Esophagus muscularis mucosa (tissue), 4 donors: ENCODE data around the gene ARHGEF7. TPM values are rescaled to one million over a fixed set of nuclear protein-coding genes. Genes with fewer than 3 reads are reported as not detected.

Experiments used
- DNase-seq: peaks from one replicate; pipeline ENCODE4 v3.0.0-alpha.2; 2017; ENCODE audit errors: extremely low spot score
- H3K27ac ChIP-seq, 4 donors: fragments of 200-600 bp; sonication (generic); replicated peaks in 1 of 4; 1 replicate in 3 of 4; 2 replicates in 1 of 4; pipeline ENCODE4 v1.5.1; 2016 to 2019; ENCODE audit warnings: mild to moderate bottlenecking in 1 of 4
- H3K27me3 ChIP-seq, 4 donors: fragments of 200-600 bp; sonication (generic); one replicate each; pipeline versions ENCODE4 v1.5.1 to v1.6.0; 2016 to 2019
- H3K36me3 ChIP-seq, 4 donors: fragments of 200-600 bp; sonication (generic); one replicate each; pipeline ENCODE4 v1.5.1; 2016 to 2019
- H3K4me1 ChIP-seq, 4 donors: fragments of 200-600 bp; sonication (generic); one replicate each; pipeline ENCODE4 v1.5.1; 2016 to 2019
- H3K4me3 ChIP-seq, 4 donors: fragments of 200-600 bp; sonication (generic); 1 replicate in 2 of 4; 2 replicates in 2 of 4; pipeline ENCODE4 v1.5.1; 2016 to 2019; ENCODE audit warnings: mild to moderate bottlenecking in 4 of 4, moderate library complexity in 1 of 4
- H3K9me3 ChIP-seq, 4 donors: fragments of 200-600 bp; sonication (generic); 1 replicate in 3 of 4; 2 replicates in 1 of 4; pipeline ENCODE4 v1.5.1; 2016 to 2019
- EP300 ChIP-seq: sonication (generic); formaldehyde crosslinking; IDR thresholded peaks from one replicate; pipeline ENCODE4 v1.6.1; 2017; ENCODE audit warnings: antibody characterized with exemption
- POLR2A ChIP-seq: fragments of 450-650 bp; IDR thresholded peaks from one replicate; pipeline ENCODE4 v1.6.1; 2017; ENCODE audit warnings: antibody characterized with exemption, moderate library complexity, mild to moderate bottlenecking, low read depth
- POLR2AphosphoS5 ChIP-seq, 2 donors: sonication (generic); formaldehyde crosslinking; IDR thresholded peaks; one replicate each; pipeline ENCODE4 v1.6.1; 2017; ENCODE audit warnings: antibody characterized with exemption in 2 of 2
- WGBS: methylation state at CpG from one replicate; pipeline ENCODE4 v1.1.5; 2018; 5-methylcytosine and 5-hydroxymethylcytosine counted together
- intact Hi-C: fragments of 100-400 bp; cut with DNase I; formaldehyde crosslinking; loops from one replicate; pipeline ENCODE4 v1.15.1; 2023
- total RNA-seq, 4 donors: library from RNA; depleted of rRNA; stranded (reverse); fragments of >200 nt; gene quantifications; one replicate each; pipeline versions ENCODE4 v1.1.0 to v1.2.1, GENCODE V29; 2016
- TF ChIP-seq, protein P1 (sequence below), 3 experiments: fragments of 200-600 bp in 2 of 3; fragments of 450-650 bp in 1 of 3; sonication (generic) in 2 of 3; IDR thresholded peaks; one replicate each; pipeline ENCODE4 v1.5.1; 2017 to 2019; ENCODE audit warnings: antibody characterized with exemption in 3 of 3, mild to moderate bottlenecking in 2 of 3, moderate library complexity in 1 of 3

The ARHGEF7 gene
- total RNA-seq, 4 donors from 2014 or later: 36.0 to 53.6 (median 45.1) TPM

DNA sequence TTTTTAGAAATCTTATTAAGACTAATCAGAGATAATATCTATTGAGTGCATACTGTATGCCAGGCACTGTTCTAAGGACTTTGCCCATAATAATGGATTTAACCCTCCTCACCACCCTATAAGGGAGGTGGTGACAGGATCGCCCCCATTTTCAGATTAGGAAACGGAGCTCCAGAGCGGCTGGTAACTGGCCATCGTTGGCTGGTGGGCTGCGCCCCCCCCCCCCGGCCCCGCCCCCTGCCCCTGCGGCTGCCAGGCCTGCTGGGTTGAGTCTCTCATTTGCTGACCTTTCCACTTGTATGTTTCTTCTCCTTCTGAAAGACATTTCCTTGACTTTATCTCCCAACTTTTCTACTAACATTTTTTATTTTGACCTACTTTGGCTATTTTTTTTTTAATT, 8.5 kb downstream of the ARHGEF7 start:
- no peak overlapping the region for H3K4me3 ChIP-seq
- peaks cover 0 to 34% (median 0%) of the 10 kb centered on the region in 4 donors for H3K27me3 ChIP-seq
- no peak overlapping the region for H3K27ac ChIP-seq
- no peak for TF ChIP-seq POLR2AphosphoS5 (IDR thresholded peaks at IDR 0.05)
- TF ChIP-seq, protein P1, sequence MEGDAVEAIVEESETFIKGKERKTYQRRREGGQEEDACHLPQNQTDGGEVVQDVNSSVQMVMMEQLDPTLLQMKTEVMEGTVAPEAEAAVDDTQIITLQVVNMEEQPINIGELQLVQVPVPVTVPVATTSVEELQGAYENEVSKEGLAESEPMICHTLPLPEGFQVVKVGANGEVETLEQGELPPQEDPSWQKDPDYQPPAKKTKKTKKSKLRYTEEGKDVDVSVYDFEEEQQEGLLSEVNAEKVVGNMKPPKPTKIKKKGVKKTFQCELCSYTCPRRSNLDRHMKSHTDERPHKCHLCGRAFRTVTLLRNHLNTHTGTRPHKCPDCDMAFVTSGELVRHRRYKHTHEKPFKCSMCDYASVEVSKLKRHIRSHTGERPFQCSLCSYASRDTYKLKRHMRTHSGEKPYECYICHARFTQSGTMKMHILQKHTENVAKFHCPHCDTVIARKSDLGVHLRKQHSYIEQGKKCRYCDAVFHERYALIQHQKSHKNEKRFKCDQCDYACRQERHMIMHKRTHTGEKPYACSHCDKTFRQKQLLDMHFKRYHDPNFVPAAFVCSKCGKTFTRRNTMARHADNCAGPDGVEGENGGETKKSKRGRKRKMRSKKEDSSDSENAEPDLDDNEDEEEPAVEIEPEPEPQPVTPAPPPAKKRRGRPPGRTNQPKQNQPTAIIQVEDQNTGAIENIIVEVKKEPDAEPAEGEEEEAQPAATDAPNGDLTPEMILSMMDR (IDR thresholded peaks at IDR 0.05): no peak
- no peak for TF ChIP-seq EP300
- TF ChIP-seq POLR2A: no peak
- no peaks in the 10 kb centered on the region for H3K4me1 ChIP-seq
- 87% methylated on average over 7 of the region's 8 CpGs for WGBS
- no peak for DNase-seq
- intact Hi-C loops: no loop called here
- no peaks in the 10 kb centered on the region for H3K36me3 ChIP-seq
- H3K9me3 ChIP-seq: no peaks in the 10 kb centered on the region

DNA sequence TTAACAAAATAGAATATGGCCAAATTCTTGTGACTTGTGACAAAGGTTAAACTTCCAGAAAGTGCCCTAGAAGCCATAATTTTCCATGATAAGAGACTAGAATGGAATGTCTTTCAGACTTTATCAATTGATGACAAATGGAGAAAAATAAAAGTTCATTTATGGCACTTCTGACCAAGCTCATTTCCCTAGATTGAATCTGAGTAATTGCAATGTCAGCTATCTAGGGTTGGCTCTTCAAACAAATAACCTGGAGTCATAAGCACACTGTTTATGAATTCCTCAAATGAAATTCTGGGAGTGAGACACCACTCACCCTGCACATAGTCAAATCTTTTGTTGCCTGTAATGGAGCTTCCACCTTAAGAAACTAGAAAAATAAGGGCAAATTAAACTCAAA, 11.4 kb downstream of the ARHGEF7 start:
- intact Hi-C loops: no loop called here
- TF ChIP-seq POLR2A: no peak
- no peak for TF ChIP-seq EP300
- TF ChIP-seq, protein P1 (IDR thresholded peaks at IDR 0.05): no peak
- no peak for TF ChIP-seq POLR2AphosphoS5 (IDR thresholded peaks at IDR 0.05)
- Histone ChIP-seq H3K4me1 (no peaks in the 10 kb centered on the region), H3K27ac (no peak overlapping the region), H3K27me3 (peaks cover 0 to 25% (median 0%) of the 10 kb centered on the region in 4 donors), H3K36me3 (no peaks in the 10 kb centered on the region), H3K9me3 (no peaks in the 10 kb centered on the region), H3K4me3 (no peak overlapping the region)
- DNase-seq: no peak

DNA sequence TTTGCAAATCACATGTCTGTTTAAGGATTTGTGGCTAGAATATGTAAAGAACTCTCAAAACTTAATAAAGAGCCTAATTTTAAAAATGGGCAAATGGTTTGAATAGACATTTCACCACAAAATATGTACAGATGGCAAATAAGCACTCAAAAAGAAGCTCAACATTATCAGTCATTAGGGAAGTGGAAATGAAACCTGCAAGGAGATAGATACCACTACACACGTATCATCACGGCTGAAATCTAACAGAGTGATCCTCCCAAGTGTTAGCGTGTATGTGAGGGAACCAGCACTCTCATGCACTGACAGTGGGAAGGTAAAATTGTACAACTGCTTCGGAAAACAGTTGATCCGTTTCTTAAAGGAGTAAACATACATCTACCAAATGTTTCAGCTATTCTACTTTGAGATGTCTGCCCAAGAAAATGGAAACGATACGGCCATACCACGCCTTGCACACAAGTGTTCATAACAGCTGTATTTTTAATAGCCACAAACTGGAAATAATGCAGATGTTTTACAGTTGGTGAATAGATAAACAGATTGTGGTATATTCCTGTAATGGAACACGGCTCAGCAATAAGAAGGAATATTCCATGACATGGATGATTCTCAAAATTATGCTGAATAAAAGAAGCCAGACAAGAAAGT, 14.5 kb downstream of the ARHGEF7 start:
- Histone ChIP-seq H3K27ac (no peak overlapping the region), H3K36me3 (no peaks in the 10 kb centered on the region), H3K9me3 (no peaks in the 10 kb centered on the region), H3K4me3 (no peak overlapping the region), H3K27me3 (peaks cover 0 to 4% (median 0%) of the 10 kb centered on the region in 4 donors), H3K4me1 (no peaks in the 10 kb centered on the region)
- TF ChIP-seq, protein P1 (IDR thresholded peaks at IDR 0.05): no peak
- TF ChIP-seq POLR2A (no peak), POLR2AphosphoS5 (IDR thresholded peaks at IDR 0.05) (no peak), EP300 (no peak)
- 69% methylated on average over 9 of the region's 9 CpGs for WGBS
- DNase-seq: no peak
- intact Hi-C loops: no loop called here

DNA sequence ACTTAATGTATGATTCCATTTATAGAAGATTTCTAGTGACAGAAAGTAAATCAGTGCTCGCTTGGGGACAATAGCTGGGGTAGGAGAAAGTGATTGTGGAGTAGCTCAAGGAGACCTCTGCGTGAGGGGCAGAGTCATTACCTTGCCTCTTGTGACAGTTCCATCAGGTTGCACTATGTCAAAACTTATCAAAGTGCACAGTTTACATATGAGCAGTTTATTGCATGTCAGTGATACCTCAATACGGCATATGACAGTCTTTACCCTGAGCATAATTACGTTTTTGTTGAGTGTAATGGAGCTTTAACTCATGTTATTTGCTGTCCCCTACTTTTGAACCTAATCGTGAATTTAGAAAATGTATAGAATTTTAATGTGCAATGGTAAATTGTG, 15.0 kb downstream of the ARHGEF7 start:
- Histone ChIP-seq H3K4me3 (no peak overlapping the region), H3K4me1 (no peaks in the 10 kb centered on the region), H3K36me3 (no peaks in the 10 kb centered on the region), H3K27ac (no peak overlapping the region), H3K9me3 (no peaks in the 10 kb centered on the region), H3K27me3 (peaks cover 0 to 4% (median 0%) of the 10 kb centered on the region in 4 donors)
- intact Hi-C loops: no loop called here
- no peak for DNase-seq
- 88% methylated on average over 5 of the region's 5 CpGs for WGBS
- no peak for TF ChIP-seq POLR2A
- no peak for TF ChIP-seq EP300
- no peak for TF ChIP-seq POLR2AphosphoS5 (IDR thresholded peaks at IDR 0.05)
- TF ChIP-seq, protein P1 (IDR thresholded peaks at IDR 0.05): no peak

- Histone ChIP-seq H3K27ac (no peak overlapping the region), H3K4me1 (no peaks in the 10 kb centered on the region), H3K27me3 (peaks cover 0 to 2% (median 0%) of the 10 kb centered on the region in 4 donors), H3K9me3 (no peaks in the 10 kb centered on the region), H3K36me3 (no peaks in the 10 kb centered on the region), H3K4me3 (no peak overlapping the region)
- TF ChIP-seq, protein P1 (IDR thresholded peaks at IDR 0.05): no peak
- TF ChIP-seq POLR2A (no peak), POLR2AphosphoS5 (IDR thresholded peaks at IDR 0.05) (no peak), EP300 (no peak)
- intact Hi-C loops: no loop called here
- WGBS: 94% methylated on average over 10 of the region's 10 CpGs
- DNase-seq: no peak
Observed at GRCh38 chr13:111131048-111131447, 15.9 kb downstream of the ARHGEF7 start.
